B cell (primary cell): Measurements from ENCODE around the gene C9orf43. TPM values are rescaled to one million over a fixed set of nuclear protein-coding genes. Genes with fewer than 3 reads are reported as not detected.

Experiments
- ATAC-seq: fragments of 200-7000 bp; cut with Tn5 transposase; one replicate; pipeline ENCODE4 v1.10.0; 2021; ENCODE audit warnings: low read depth, mild to moderate bottlenecking, moderate number of reproducible peaks, moderate library complexity
- CTCF ChIA-PET: fragments of 350-600 bp; sonication (Branson Sonifier 250); formaldehyde crosslinking; loops from one replicate; lab custom pipeline; 2021; ENCODE audit warnings: antibody characterized with exemption, inconsistent platforms; lab: Charles Lee
- POLR2A ChIA-PET: fragments of 350-600 bp; sonication (Branson Sonifier 250); formaldehyde crosslinking; loops from one replicate; lab custom pipeline; 2021; ENCODE audit warnings: antibody characterized with exemption; lab: Charles Lee
- DNase-seq: peaks from one replicate; pipeline ENCODE4 v3.0.0; 2013
- H2AFZ ChIP-seq: 2 replicates; pipeline ENCODE4 v1.6.1; 2012; ENCODE audit warnings: mild to moderate bottlenecking, low read depth, low read length; ENCODE audit not compliant: insufficient read depth, poor library complexity, severe bottlenecking
- H3K27ac ChIP-seq, 2 donors: 1 replicate in 1 of 2; 2 replicates in 1 of 2; pipeline ENCODE4 v1.5.1; 2012 to 2013; ENCODE audit warnings: low read length in 2 of 2, mild to moderate bottlenecking in 2 of 2, moderate library complexity in 1 of 2
- H3K27me3 ChIP-seq, 4 experiments: fragments of 200-600 bp in 1 of 4; sonication (generic) in 1 of 4; replicated peaks in 1 of 4; 1 replicate in 2 of 4; 2 replicates in 2 of 4; pipeline versions ENCODE4 v1.6.1 to v1.7.0; 2013 to 2016; ENCODE audit warnings: low read length in 3 of 4, mild to moderate bottlenecking in 2 of 4, mixed read lengths in 1 of 4, moderate library complexity in 1 of 4; ENCODE audit not compliant: insufficient read depth in 4 of 4, control insufficient read depth in 3 of 4; ENCODE audit errors: control extremely low read depth in 1 of 4
- H3K36me3 ChIP-seq, 2 experiments: replicated peaks in 1 of 2; 1 replicate in 1 of 2; 2 replicates in 1 of 2; pipeline versions ENCODE4 v1.6.1 to v1.7.1; 2013; ENCODE audit warnings: low read length in 1 of 2; ENCODE audit not compliant: insufficient read depth in 2 of 2, control insufficient read depth in 1 of 2; ENCODE audit errors: control extremely low read depth in 1 of 2, extremely low read depth in 1 of 2
- H3K4me1 ChIP-seq, 2 donors: fragments of 200-600 bp in 1 of 2; sonication (generic) in 1 of 2; 1 replicate in 1 of 2; 2 replicates in 1 of 2; pipeline versions ENCODE4 v1.5.1 to v1.6.1; 2013 to 2017; ENCODE audit warnings: low read length in 2 of 2; ENCODE audit not compliant: control insufficient read depth in 2 of 2, insufficient read depth in 2 of 2
- H3K4me2 ChIP-seq: replicated peaks from 2 replicates; pipeline ENCODE3; 2012; ENCODE audit warnings: mild to moderate bottlenecking, low read depth, low read length; ENCODE audit not compliant: poor library complexity, severe bottlenecking
- H3K4me3 ChIP-seq, 5 experiments: fragments of 200-600 bp in 1 of 5; sonication (generic) in 1 of 5; 1 replicate in 3 of 5; 2 replicates in 2 of 5; pipeline versions ENCODE4 v1.5.1 to v1.7.0; 2011 to 2016; ENCODE audit warnings: low read length in 4 of 5, mild to moderate bottlenecking in 4 of 5, low read depth in 2 of 5, control low read depth in 1 of 5, moderate library complexity in 1 of 5; ENCODE audit not compliant: insufficient read depth in 1 of 5; ENCODE audit errors: control extremely low read depth in 1 of 5, extremely low read depth in 1 of 5
- H3K79me2 ChIP-seq: fragments of 200-600 bp; sonication (generic); one replicate; pipeline ENCODE4 v1.6.0; 2016; ENCODE audit warnings: low read length; ENCODE audit not compliant: control insufficient read depth, insufficient read depth
- H3K9ac ChIP-seq: fragments of 200-600 bp; sonication (generic); 2 replicates; pipeline ENCODE4 v1.6.1; 2017; ENCODE audit warnings: mild to moderate bottlenecking, low read length, moderate library complexity
- H3K9me3 ChIP-seq, 3 donors: one replicate each; pipeline versions ENCODE4 v1.6.1 to v1.7.1; 2013; ENCODE audit warnings: low read length in 2 of 3; ENCODE audit not compliant: control insufficient read depth in 2 of 3, insufficient read depth in 1 of 3; ENCODE audit errors: control extremely low read depth in 1 of 3
- H4K20me1 ChIP-seq: 2 replicates; pipeline ENCODE4 v1.6.0; 2012; ENCODE audit warnings: mild to moderate bottlenecking, low read length; ENCODE audit not compliant: insufficient read depth, control insufficient read depth, poor library complexity, severe bottlenecking
- H3K27ac Mint-ChIP-seq: one replicate; pipeline ENCODE4 v1.8.0; 2021; ENCODE audit warnings: mixed read lengths
- H3K27me3 Mint-ChIP-seq: one replicate; pipeline ENCODE4 v1.8.0; 2021; ENCODE audit warnings: mixed read lengths
- H3K4me1 Mint-ChIP-seq: one replicate; pipeline ENCODE4 v1.8.0; 2021; ENCODE audit warnings: mixed read lengths
- H3K4me3 Mint-ChIP-seq: one replicate; pipeline ENCODE4 v1.8.0; 2021; ENCODE audit warnings: mixed read lengths
- H3K9me3 Mint-ChIP-seq: one replicate; pipeline ENCODE4 v1.8.0; 2022; ENCODE audit warnings: mixed read lengths; ENCODE audit not compliant: insufficient read depth
- EZH2 ChIP-seq: IDR thresholded peaks from 2 replicates; pipeline ENCODE4 v1.6.1; 2012; ENCODE audit warnings: borderline replicate concordance, low read depth, mild to moderate bottlenecking, moderate library complexity, low read length; ENCODE audit not compliant: insufficient read depth, poor library complexity, severe bottlenecking
- WGBS: methylation state at CpG from one replicate; pipeline ENCODE4 v1.1.5; 2013; ENCODE audit warnings: missing lambda C conversion rate; ENCODE audit not compliant: insufficient coverage; 5-methylcytosine and 5-hydroxymethylcytosine counted together
- intact Hi-C: fragments of 100-400 bp; cut with micrococcal nuclease; formaldehyde crosslinking; loops from one replicate; pipeline ENCODE4 v1.10.0; 2022
- polyA plus RNA-seq: library from polyadenylated mRNA; depleted of rRNA; stranded (reverse); fragments of >200 nt; gene quantifications from 2 replicates; pipeline ENCODE4 v1.2.3, GENCODE V29; 2012
- total RNA-seq, 2 donors: library from RNA; stranded (reverse); fragments of 120-200 nt in 1 of 2; gene quantifications; 1 replicate in 1 of 2; 2 replicates in 1 of 2; pipeline versions ENCODE4 v1.2.3 to v1.2.4, GENCODE V29; 2013 to 2022
- TF ChIP-seq, protein P1 (sequence below): fragments of 200-600 bp; IDR thresholded peaks from one replicate; pipeline ENCODE4 v1.8.0; 2022; ENCODE audit warnings: antibody characterized with exemption, mild to moderate bottlenecking

Gene C9orf43
- total and polyA plus RNA-seq, 2 donors (not counting 1 experiment from before 2014, with no cell fraction given), result 0.57 to 1.7 TPM

DNA sequence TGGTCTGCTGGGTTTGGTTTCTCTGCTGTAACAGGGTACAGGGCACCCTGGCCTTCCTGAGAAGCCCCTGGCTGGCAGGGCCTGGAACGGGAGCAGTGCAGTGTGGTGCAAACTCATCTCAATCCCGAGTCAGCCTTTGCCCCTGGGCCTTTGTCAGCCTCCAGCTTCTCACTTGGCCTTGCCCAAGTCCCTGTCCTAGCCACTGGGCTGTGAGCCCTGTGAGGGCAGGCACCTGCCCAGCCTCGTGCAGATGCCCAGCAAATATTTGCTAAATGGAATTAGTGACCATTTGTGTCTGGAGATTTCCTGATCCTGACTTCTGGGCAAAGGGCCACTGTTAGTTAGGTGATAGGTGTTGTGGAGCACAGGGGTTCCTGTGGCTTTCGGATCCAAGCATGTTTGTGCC lies 66.0 kb downstream of the C9orf43 start:
- no peaks in the 10 kb centered on the region for H3K27me3 ChIP-seq
- H3K4me1 ChIP-seq, result no peaks in the 10 kb centered on the region
- ChIA-PET POLR2A (no interaction called here), CTCF (no interaction called here)
- H3K27me3 Mint-ChIP-seq, result peaks cover 19% of the 10 kb centered on the region
- DNase-seq (no peak), ATAC-seq (no peak)
- H3K4me3 Mint-ChIP-seq, result no peak overlapping the region
- WGBS, result 95% methylated on average over 4 of the region's 4 CpGs
- TF ChIP-seq, protein P1, sequence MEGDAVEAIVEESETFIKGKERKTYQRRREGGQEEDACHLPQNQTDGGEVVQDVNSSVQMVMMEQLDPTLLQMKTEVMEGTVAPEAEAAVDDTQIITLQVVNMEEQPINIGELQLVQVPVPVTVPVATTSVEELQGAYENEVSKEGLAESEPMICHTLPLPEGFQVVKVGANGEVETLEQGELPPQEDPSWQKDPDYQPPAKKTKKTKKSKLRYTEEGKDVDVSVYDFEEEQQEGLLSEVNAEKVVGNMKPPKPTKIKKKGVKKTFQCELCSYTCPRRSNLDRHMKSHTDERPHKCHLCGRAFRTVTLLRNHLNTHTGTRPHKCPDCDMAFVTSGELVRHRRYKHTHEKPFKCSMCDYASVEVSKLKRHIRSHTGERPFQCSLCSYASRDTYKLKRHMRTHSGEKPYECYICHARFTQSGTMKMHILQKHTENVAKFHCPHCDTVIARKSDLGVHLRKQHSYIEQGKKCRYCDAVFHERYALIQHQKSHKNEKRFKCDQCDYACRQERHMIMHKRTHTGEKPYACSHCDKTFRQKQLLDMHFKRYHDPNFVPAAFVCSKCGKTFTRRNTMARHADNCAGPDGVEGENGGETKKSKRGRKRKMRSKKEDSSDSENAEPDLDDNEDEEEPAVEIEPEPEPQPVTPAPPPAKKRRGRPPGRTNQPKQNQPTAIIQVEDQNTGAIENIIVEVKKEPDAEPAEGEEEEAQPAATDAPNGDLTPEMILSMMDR, result no peak
- TF ChIP-seq EZH2, result no peak
- intact Hi-C loops, result no loop called here
- no peak overlapping the region for H3K4me3 ChIP-seq
- H3K9ac ChIP-seq, result no peak overlapping the region
- H3K36me3 ChIP-seq, result no peaks in the 10 kb centered on the region
- no peak overlapping the region for H2AFZ ChIP-seq
- H3K79me2 ChIP-seq, result no peaks in the 10 kb centered on the region
- no peak overlapping the region for H3K27ac Mint-ChIP-seq
- H4K20me1 ChIP-seq, result no peaks in the 10 kb centered on the region
- no peaks in the 10 kb centered on the region for H3K9me3 ChIP-seq
- H3K9me3 Mint-ChIP-seq, result no peaks in the 10 kb centered on the region
- H3K27ac ChIP-seq, result no peak overlapping the region
- H3K4me2 ChIP-seq, result no peak overlapping the region
- H3K4me1 Mint-ChIP-seq, result no peaks in the 10 kb centered on the region

DNA sequence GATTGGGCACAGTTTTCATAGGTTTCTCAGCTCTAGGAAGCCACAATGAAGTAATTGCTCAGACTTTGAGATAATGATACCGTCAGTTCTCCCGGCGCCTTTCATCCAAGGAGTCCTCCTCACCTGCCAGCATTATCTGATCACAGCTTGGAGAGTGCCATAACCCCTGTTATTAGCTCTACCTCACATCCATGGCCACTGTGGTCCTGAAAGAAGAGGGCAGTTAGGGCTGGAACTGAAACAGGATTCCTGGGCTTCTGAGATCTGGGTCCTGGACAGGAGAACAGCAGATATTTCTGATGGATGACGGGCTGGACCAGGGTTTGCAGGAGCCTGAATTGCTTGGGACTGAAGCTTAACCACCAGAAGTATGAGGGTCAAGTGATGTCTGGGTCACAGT lies 66.5 kb downstream of the C9orf43 start:
- no peak overlapping the region for H3K9ac ChIP-seq
- Mint-ChIP-seq H3K4me3 (no peak overlapping the region), H3K27ac (no peak overlapping the region), H3K4me1 (no peaks in the 10 kb centered on the region), H3K27me3 (peaks cover 19% of the 10 kb centered on the region), H3K9me3 (no peaks in the 10 kb centered on the region)
- H3K9me3 ChIP-seq, result no peaks in the 10 kb centered on the region
- H3K79me2 ChIP-seq, result no peaks in the 10 kb centered on the region
- ChIA-PET POLR2A (no interaction called here), CTCF (no interaction called here)
- DNase-seq, result no peak
- H3K4me2 ChIP-seq, result no peak overlapping the region
- H3K27ac ChIP-seq, result no peak overlapping the region
- H2AFZ ChIP-seq, result no peak overlapping the region
- no peaks in the 10 kb centered on the region for H3K27me3 ChIP-seq
- WGBS, result 90% methylated on average over 2 of the region's 4 CpGs
- ATAC-seq, result no peak
- no peaks in the 10 kb centered on the region for H3K4me1 ChIP-seq
- intact Hi-C loops, result no loop called here
- no peaks in the 10 kb centered on the region for H3K36me3 ChIP-seq
- TF ChIP-seq, protein P1, result no peak
- TF ChIP-seq EZH2, result no peak
- no peaks in the 10 kb centered on the region for H4K20me1 ChIP-seq
- no peak overlapping the region for H3K4me3 ChIP-seq
